ENCODE measurements around the gene KRTAP20-2.

DNA sequence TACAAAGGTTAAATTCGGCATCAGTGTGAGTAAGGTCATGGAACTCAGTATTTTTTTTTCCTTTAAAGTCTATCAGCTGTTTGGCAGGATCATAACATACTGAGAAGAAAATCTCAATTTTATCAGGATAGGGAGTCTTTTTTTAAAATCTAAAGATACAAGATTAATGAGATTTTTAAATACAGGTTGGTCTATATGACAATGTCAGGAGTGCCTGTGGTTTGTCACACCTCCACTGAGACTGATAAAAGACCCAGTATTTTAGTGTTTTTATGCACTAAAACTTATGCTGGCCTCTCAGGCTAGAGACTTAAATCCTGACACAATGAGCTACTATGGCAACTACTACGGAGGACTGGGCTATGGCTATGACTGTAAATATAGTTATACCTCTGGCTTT, 7.6 kb downstream of the KRTAP20-2 start, which contains the start of gene KRTAP20-3:
- TF ChIP-seq, protein P1, sequence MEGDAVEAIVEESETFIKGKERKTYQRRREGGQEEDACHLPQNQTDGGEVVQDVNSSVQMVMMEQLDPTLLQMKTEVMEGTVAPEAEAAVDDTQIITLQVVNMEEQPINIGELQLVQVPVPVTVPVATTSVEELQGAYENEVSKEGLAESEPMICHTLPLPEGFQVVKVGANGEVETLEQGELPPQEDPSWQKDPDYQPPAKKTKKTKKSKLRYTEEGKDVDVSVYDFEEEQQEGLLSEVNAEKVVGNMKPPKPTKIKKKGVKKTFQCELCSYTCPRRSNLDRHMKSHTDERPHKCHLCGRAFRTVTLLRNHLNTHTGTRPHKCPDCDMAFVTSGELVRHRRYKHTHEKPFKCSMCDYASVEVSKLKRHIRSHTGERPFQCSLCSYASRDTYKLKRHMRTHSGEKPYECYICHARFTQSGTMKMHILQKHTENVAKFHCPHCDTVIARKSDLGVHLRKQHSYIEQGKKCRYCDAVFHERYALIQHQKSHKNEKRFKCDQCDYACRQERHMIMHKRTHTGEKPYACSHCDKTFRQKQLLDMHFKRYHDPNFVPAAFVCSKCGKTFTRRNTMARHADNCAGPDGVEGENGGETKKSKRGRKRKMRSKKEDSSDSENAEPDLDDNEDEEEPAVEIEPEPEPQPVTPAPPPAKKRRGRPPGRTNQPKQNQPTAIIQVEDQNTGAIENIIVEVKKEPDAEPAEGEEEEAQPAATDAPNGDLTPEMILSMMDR (IDR thresholded peaks at IDR 0.05; ENCODE audit: insufficient read depth, low read length) = no peak
- TF ChIP-seq GABPA (IDR thresholded peaks at IDR 0.05; ENCODE audit: low read depth) = no peak
